SK-N-MC (cell line): Measurements from ENCODE around the gene SPG21.

Source experiments
- DNase-seq: peaks from one replicate; pipeline ENCODE4 v3.0.0-alpha.2; 2011; ENCODE audit warnings: low read depth, low spot score
- H3K27ac ChIP-seq: fragments of 200-600 bp; sonication (generic); 2 replicates; pipeline ENCODE4 v1.5.1; 2016; ENCODE audit warnings: mixed run types
- H3K36me3 ChIP-seq: fragments of 200-600 bp; sonication (generic); 2 replicates; pipeline ENCODE4 v1.6.1; 2017; ENCODE audit warnings: antibody characterized with exemption, low read length, mixed read lengths; ENCODE audit not compliant: insufficient read depth
- H3K4me3 ChIP-seq: fragments of 200-600 bp; sonication (generic); 2 replicates; pipeline ENCODE4 v1.5.1; 2016
- H3K9ac ChIP-seq: fragments of 200-600 bp; sonication (generic); 2 replicates; pipeline ENCODE4 v1.8.0; 2017; ENCODE audit warnings: mixed run types, mixed read lengths; ENCODE audit not compliant: insufficient read length
- H3K9me3 ChIP-seq: fragments of 200-600 bp; sonication (generic); 2 replicates; pipeline ENCODE4 v1.6.1; 2017; ENCODE audit warnings: low read depth, mild to moderate bottlenecking, antibody characterized with exemption, low read length, moderate library complexity, mixed read lengths
- EZH2 ChIP-seq: fragments of 200-600 bp; sonication (generic); IDR thresholded peaks from one replicate; pipeline ENCODE4 v1.6.1; 2017; ENCODE audit warnings: antibody characterized with exemption
- FOXP2 ChIP-seq: optimal IDR thresholded peaks from 2 replicates; pipeline ENCODE3; 2011; ENCODE audit warnings: mild to moderate bottlenecking, moderate library complexity; ENCODE audit not compliant: insufficient read depth; ENCODE audit errors: extremely low read length, control extremely low read depth
- POLR2AphosphoS5 ChIP-seq: IDR thresholded peaks from 2 replicates; pipeline ENCODE4 v1.6.1; 2012; ENCODE audit warnings: mild to moderate bottlenecking, low read depth, low read length, borderline replicate concordance

SPG21 gene

DNA sequence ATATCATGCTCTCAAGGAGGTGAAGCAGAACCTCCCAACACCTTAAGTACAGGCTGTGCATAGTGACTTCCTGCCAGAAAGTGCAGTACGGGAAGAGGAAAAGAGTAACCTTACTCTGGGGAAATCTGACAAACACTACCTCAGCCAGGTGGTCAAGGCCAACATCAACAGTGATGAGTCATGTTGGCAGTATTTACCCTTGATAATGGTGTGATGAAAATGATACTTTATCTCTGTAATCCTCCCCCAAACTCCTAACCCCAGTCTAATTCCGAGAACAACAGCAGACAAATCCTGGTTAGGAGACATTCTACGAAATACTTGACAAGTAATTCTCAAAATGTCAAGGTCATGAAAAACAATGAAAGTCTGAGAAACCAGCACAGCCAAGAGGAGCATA is 51.5 kb downstream of the SPG21 start:
- DNase-seq, result no peak
- no peak overlapping the region for H3K27ac ChIP-seq
- TF ChIP-seq EZH2 (no peak), POLR2AphosphoS5 (no peak), FOXP2 (no peak)
- no peaks in the 10 kb centered on the region for H3K9me3 ChIP-seq
- no peak overlapping the region for H3K9ac ChIP-seq
- H3K36me3 ChIP-seq, result no peaks in the 10 kb centered on the region
- H3K4me3 ChIP-seq, result no peak overlapping the region

DNA sequence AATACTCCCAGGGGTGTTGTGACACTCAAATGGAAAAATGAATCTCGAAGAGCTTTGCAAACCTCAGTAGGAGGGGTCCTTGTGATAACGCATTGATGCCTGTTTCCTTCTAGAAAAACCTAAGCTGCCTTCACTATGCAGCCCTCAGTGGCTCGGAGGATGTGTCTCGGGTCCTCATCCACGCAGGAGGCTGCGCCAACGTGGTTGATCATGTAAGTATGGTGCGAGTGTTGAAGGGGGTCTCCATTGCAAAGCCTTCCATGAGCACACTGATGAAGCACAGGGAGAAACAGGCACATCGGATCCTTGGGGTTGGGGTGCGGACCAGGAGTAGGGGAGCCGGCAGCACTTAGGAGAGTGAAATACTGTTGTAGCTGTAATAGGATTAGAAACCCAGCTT is 55.7 kb downstream of the SPG21 start:
- no peak for DNase-seq

DNA sequence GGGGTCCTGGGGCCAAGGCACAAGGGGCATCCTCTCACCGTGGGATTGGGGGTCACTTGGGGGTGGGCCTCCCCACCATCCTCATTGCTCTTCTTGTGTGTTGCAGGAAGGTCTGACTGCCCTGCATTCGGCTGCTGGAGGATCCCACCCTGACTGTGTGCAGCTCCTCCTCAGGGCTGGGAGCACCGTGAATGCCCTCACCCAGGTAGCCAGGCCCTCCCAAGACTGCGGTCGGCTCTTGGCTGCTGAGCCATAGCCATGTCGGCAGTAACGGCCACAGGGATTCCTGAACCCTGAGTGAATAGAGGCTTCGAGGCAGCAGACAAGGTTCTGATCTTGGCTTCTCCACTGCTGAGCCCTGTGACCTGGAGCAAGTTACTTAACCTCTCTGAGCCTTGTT is 58.3 kb downstream of the SPG21 start:
- Histone ChIP-seq H3K4me3 (no peak overlapping the region), H3K9ac (no peak overlapping the region), H3K27ac (no peak overlapping the region), H3K9me3 (no peaks in the 10 kb centered on the region), H3K36me3 (no peaks in the 10 kb centered on the region)
- no peak for DNase-seq
- TF ChIP-seq EZH2 (no peak), POLR2AphosphoS5 (no peak), FOXP2 (no peak)

More for the DNA sequence above, 55.7 kb downstream of the SPG21 start:
- Histone ChIP-seq H3K9me3 (no peaks in the 10 kb centered on the region), H3K36me3 (no peaks in the 10 kb centered on the region), H3K27ac (no peak overlapping the region), H3K9ac (no peak overlapping the region), H3K4me3 (no peak overlapping the region)
- TF ChIP-seq POLR2AphosphoS5, result no peak
- no peak for TF ChIP-seq FOXP2
- TF ChIP-seq EZH2, result no peak

DNA sequence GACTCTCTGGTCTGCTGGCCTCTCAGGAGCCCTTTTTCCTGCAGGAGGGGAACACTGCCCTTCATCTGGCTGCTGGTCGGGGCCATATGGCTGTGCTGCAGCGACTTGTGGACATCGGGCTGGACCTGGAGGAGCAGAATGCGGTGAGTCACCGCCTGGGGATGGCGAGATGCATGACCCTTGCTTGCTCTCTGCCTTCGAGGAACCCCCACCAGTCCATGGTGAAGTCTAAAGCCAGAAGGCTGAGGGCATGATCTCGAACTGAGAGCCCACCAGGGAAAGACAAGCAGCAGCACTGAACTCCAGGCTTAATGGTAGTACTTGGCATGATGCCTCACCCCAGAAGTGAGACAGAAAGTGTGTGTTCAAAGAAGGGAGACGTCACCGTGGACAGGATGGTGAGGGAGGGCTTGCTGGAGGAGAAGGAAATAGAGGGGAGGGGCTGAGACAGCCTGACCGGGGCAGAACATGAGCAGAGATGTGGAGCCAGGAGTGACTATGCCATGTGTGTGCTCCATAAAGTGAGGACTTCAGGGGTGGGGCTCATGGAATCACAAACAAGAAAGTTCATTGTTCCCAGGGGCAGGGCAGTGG is 58.8 kb downstream of the SPG21 start:
- TF ChIP-seq POLR2AphosphoS5 (no peak), EZH2 (no peak), FOXP2 (no peak)
- DNase-seq, result no peak
- no peaks in the 10 kb centered on the region for H3K36me3 ChIP-seq
- no peak overlapping the region for H3K9ac ChIP-seq
- H3K4me3 ChIP-seq, result no peak overlapping the region
- H3K9me3 ChIP-seq, result no peaks in the 10 kb centered on the region
- no peak overlapping the region for H3K27ac ChIP-seq

DNA sequence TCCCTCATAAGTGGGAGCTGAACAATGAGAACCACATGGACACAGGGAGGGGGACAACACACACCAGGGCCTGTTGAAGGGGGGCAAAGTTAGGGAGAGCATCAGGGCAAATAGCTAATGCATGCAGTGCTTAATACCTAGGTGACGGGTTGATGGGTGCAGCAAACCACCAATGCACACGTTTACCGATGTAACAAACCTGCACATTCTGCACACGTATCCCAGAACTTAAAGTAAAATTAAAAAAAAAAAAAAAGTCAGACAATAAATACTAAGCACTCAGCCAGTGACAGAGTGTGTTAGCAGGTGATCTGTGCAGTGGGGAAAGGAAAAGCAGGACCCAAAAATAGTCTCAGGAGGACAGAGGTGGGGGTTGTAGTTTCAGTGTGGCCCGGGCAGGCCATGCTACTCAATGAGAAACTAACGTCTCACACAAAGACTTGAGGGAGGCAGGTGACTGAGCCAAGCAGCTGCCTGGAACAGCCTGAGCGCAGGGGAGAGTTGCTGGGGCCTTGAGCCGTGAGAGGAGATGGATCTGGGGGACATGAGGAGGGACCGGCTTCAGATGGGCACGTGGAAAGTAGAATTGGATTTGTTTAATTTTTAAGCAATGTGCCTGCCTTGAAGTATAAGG is 59.6 kb downstream of the SPG21 start:
- H3K9ac ChIP-seq, result no peak overlapping the region
- no peak for DNase-seq

DNA sequence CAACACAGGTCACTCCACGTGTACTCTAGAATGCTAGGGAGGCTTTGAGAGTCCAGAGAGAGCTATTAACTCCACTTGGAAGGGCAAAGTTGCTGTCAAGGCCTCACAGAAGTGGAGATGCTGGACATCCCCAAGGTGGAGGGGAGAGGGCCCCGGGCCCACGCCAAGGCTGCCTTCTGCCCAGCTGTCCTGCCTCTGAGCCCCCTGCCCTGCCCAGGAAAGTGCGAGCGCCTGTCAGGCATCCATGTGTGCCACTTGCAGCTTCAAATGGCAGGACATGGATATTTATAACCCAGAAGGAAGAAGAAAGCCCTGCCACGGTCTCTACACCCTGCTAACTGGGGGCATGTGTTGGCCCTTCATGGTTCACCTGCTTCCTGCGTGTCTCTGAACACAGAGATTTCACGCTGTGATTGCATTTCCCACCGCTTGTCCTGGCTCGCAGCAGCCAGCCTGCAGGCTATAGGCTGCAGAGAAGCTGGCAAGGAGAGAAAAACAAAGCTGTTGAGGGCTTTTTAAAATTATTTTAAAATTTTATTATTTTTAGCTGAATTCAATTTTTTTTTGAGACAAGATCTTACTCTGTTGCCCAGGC is 61.0 kb downstream of the SPG21 start:
- Histone ChIP-seq H3K27ac (no peak overlapping the region), H3K9ac (no peak overlapping the region), H3K4me3 (no peak overlapping the region), H3K9me3 (no peaks in the 10 kb centered on the region), H3K36me3 (no peaks in the 10 kb centered on the region)
- no peak for DNase-seq
- TF ChIP-seq EZH2 (no peak), POLR2AphosphoS5 (no peak), FOXP2 (no peak)

More for the DNA sequence above, 59.6 kb downstream of the SPG21 start:
- H3K4me3 ChIP-seq, result no peak overlapping the region
- H3K27ac ChIP-seq, result no peak overlapping the region
- TF ChIP-seq EZH2, result no peak
- TF ChIP-seq FOXP2, result no peak
- no peak for TF ChIP-seq POLR2AphosphoS5
- H3K9me3 ChIP-seq, result no peaks in the 10 kb centered on the region
- H3K36me3 ChIP-seq, result no peaks in the 10 kb centered on the region

DNA sequence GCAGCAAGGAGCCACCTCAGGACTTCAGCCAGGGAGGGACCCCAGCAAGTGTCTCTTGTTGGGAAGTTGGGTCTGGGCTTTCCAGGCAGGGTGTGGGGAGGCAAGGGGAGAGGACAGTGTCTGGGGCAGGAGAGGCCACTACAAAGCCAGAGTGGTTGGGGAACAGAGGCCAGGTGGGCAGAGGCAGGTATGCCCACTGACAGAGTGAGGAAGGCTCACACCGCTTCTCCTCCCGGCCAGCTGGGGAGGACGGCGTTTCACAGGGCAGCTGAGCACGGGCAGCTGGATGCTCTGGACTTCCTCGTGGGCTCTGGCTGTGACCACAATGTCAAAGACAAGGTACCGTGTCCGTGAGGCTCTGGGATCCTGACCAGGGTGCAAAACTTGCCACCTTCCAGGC is 63.1 kb downstream of the SPG21 start:
- no peak for TF ChIP-seq EZH2
- Histone ChIP-seq H3K4me3 (no peak overlapping the region), H3K27ac (no peak overlapping the region), H3K9me3 (no peaks in the 10 kb centered on the region), H3K9ac (no peak overlapping the region), H3K36me3 (no peaks in the 10 kb centered on the region)
- DNase-seq, result no peak

DNA sequence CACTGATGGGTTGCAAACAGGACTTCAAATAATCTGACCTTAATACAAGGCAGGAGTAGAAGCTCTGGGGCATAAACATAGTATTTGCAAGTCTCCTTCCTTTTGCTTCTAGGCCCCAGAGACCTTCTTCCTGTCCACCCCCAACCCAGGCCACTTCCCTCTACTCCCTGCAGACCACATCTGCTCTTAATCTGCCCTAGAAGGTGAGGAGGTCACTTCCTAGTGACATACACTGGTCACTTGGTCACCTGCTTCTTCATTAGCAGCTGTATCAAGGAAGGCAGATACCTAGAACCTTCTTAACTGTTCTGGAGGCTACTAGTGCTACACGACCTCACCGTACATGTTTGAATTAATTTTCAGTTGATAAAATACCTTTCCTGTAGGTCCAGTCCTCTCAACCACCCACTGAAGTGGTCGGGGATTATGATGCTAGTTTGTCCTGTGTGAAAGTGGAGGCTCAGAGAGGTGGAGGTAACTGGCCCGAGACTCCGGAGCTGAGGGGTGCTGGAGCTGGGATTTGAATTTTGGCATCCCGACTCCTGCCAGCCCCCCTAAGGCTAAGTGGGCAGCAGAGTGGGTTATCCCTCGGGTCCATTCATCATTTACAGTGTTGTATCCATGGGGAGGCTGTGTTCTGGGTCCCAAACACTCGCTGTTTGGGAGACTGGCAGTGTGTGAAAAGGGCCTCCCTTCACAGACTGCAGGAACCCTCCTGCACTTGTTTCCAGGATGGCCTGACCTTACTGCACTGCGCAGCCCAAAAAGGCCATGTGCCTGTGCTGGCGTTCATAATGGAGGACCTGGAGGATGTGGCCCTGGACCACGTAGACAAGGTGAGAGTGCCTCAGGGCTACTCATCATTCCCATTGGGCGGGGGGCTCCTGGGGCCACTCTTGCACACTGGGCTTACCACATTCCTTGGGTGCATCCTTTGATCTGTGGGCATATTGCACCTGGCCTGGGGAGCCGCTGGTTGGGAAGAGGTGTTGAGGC is 64.1 kb downstream of the SPG21 start:
- Histone ChIP-seq H3K9me3 (no peaks in the 10 kb centered on the region), H3K36me3 (no peaks in the 10 kb centered on the region), H3K9ac (no peak overlapping the region), H3K27ac (no peak overlapping the region), H3K4me3 (no peak overlapping the region)
- no peak for TF ChIP-seq FOXP2
- TF ChIP-seq POLR2AphosphoS5, result no peak
- TF ChIP-seq EZH2, result no peak
- DNase-seq, result no peak
